ENCODE measurements around the gene IFITM1. TPM values are rescaled to one million over a fixed set of nuclear protein-coding genes. Genes with fewer than 3 reads are reported as not detected.

Gene IFITM1
- total RNA-seq, 6 experiments from 2014 or later = 15.7 to 159 (median 72.5) TPM

- Histone ChIP-seq H3K27ac (peak overlapping the region; percentile 85 to 96 (median 93)), H3K9me3 (no peaks in the 10 kb centered on the region), H3K4me1 (peaks cover 0 to 20% (median 9%) of the 10 kb centered on the region in 4 donors), H3K4me3 (no peak overlapping the region), H3K27me3 (no peaks in the 10 kb centered on the region), H3K36me3 (no peaks in the 10 kb centered on the region)
- ATAC-seq (peak in 1 of 4 donors; percentile 3), DNase-seq (no peak)
- intact Hi-C loops (cut with DNase I) = no loop called here
- TF ChIP-seq CTCF (IDR thresholded peaks at IDR 0.05) = no peak
- 72% methylated on average over 21 of the region's 30 CpGs for WGBS (ENCODE audit: insufficient coverage, low coverage, low lambda C conversion rate, missing lambda C conversion rate)
Observed at GRCh38 chr11:325796-326591, 12.2 kb downstream of the IFITM1 start.

GRCh38 chr11:326592-326841 lies 12.7 kb downstream of the IFITM1 start:
- Histone ChIP-seq H3K9me3 (no peaks in the 10 kb centered on the region), H3K4me1 (peaks cover 0 to 20% (median 9%) of the 10 kb centered on the region in 4 donors), H3K27me3 (no peaks in the 10 kb centered on the region), H3K27ac (peak overlapping the region; percentile 85 to 96 (median 93)), H3K36me3 (no peaks in the 10 kb centered on the region), H3K4me3 (no peak overlapping the region)
- no peak for TF ChIP-seq CTCF (IDR thresholded peaks at IDR 0.05)
- TF ChIP-seq POLR2A (IDR thresholded peaks at IDR 0.05) = no peak
- intact Hi-C loops (cut with DNase I) = no loop called here
- DNase-seq (no peak), ATAC-seq (no peak)
- 41% methylated on average over 4 of the region's 6 CpGs for WGBS (ENCODE audit: insufficient coverage, low coverage, low lambda C conversion rate, missing lambda C conversion rate)

- peak; percentile 81 to 87 (median 84) for ATAC-seq
- no peaks in the 10 kb centered on the region for H3K27me3 ChIP-seq
- peak overlapping the region in 2 of 3 donors; percentile 28 to 42 for H3K4me3 ChIP-seq
- peak overlapping the region; percentile 85 to 96 (median 93) for H3K27ac ChIP-seq
- WGBS (ENCODE audit: insufficient coverage, low coverage, low lambda C conversion rate, missing lambda C conversion rate) = 5% methylated on average over 8 of the region's 19 CpGs
- peak; percentile 88 to 90 (median 89) for DNase-seq
- H3K36me3 ChIP-seq = no peaks in the 10 kb centered on the region
- TF ChIP-seq POLR2A (IDR thresholded peaks at IDR 0.05) (peak; percentile 42), CTCF (IDR thresholded peaks at IDR 0.05) (no peak)
- H3K4me1 ChIP-seq = peaks cover 0 to 20% (median 9%) of the 10 kb centered on the region in 4 donors
- H3K9me3 ChIP-seq = no peaks in the 10 kb centered on the region
- intact Hi-C loops (cut with DNase I) = no loop called here
Observed at GRCh38 chr11:326842-327580, 13.2 kb downstream of the IFITM1 start.

- DNase-seq (no peak), ATAC-seq (no peak)
- Histone ChIP-seq H3K4me1 (peaks cover 0 to 20% (median 9%) of the 10 kb centered on the region in 4 donors), H3K36me3 (no peaks in the 10 kb centered on the region), H3K4me3 (peak overlapping the region in 2 of 3 donors; percentile 28 to 42), H3K9me3 (no peaks in the 10 kb centered on the region), H3K27me3 (no peaks in the 10 kb centered on the region), H3K27ac (peak overlapping the region; percentile 85 to 96 (median 93))
- no peak for TF ChIP-seq CTCF (IDR thresholded peaks at IDR 0.05)
- TF ChIP-seq POLR2A (IDR thresholded peaks at IDR 0.05) = no peak
- WGBS (ENCODE audit: insufficient coverage, low coverage, low lambda C conversion rate, missing lambda C conversion rate) = 82% methylated on average over 3 of the region's 3 CpGs
- intact Hi-C loops (cut with DNase I) = no loop called here
Observed at GRCh38 chr11:327581-327923, 13.7 kb downstream of the IFITM1 start.
